ENCODE data around the gene OPN4.
"Not testable (repeated sequence)": the region's sequence is repeated elsewhere in the genome, so short reads cannot be mapped to it uniquely, and the experiment has no call there.

OPN4 gene, protein sequence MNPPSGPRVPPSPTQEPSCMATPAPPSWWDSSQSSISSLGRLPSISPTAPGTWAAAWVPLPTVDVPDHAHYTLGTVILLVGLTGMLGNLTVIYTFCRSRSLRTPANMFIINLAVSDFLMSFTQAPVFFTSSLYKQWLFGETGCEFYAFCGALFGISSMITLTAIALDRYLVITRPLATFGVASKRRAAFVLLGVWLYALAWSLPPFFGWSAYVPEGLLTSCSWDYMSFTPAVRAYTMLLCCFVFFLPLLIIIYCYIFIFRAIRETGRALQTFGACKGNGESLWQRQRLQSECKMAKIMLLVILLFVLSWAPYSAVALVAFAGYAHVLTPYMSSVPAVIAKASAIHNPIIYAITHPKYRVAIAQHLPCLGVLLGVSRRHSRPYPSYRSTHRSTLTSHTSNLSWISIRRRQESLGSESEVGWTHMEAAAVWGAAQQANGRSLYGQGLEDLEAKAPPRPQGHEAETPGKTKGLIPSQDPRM

DNA sequence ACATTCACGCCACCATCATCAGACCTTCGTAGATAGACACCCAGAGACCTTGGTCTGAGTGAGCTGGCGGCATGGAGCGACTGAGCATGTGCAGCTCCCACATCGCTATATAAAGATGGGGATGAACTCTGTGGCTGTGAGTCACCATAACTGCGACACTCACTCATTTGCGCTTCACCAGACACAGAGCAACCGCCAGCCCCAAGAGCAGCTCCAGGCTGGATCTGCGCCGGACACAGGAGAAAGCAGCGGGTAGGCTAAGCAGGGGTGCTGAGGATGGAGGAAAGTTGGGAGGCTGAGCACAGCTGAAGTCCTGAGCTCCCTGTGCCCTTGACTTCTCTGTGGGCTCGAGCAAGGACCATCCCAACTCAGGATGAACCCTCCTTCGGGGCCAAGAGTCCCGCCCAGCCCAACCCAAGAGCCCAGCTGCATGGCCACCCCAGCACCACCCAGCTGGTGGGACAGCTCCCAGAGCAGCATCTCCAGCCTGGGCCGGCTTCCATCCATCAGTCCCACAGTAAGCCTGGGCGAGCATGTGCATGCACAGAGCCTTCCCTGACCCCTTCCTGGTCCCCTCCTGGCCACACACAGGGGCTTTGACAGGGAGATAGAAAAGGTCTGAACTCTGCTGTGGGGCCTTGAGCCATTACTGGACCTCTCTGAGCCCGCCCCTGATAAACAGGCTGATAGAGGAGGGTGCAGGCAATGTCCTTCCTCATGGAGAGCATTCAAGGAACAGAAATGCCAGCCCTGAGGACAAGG lies at the start of gene OPN4:
OPN4 (plus strand) TSS at position 137 of the 762 bp plus-strand sequence; CDS start at position 374, 237 bp downstream.
- DNase-seq, result peak; percentile 37

DNA sequence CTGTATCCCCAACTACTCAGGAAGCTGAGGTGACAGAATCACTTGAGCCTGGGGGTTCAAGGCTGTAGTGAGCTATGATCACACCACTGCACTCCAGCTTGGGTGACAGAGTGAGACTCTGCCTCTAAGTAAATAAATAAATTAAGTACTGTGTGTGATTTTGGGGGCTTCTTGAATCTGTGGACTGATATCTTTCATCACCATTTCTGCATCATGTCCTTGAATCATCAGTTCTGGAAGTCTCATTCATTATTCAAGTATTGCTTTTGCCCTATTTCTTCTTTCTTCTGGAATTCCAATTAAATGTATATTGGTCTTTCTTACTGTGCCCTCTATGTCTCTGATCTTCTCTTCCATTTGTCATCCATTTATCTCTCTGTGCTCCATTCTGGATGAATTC lies 46.7 kb upstream of the OPN4 start:
- DNase-seq, result no peak

DNA sequence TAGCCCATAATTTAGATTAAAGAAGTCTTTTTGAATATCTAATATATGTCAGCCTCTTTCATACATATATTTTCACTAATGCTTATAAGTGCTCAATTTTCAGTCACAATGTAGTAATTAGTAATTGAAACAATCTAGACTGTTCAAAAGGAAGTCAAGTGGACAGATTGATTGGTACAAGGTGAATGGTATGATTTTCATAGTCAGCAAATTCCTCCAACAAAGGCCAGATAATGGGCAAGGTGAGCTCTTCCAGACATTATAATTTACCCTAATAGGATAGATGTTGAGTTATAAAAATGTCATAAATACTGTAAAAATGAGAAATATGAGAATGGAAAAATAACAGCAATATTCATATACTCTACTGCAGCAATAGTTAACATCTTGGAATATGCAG lies 44.4 kb upstream of the OPN4 start:
- no peak for DNase-seq

DNA sequence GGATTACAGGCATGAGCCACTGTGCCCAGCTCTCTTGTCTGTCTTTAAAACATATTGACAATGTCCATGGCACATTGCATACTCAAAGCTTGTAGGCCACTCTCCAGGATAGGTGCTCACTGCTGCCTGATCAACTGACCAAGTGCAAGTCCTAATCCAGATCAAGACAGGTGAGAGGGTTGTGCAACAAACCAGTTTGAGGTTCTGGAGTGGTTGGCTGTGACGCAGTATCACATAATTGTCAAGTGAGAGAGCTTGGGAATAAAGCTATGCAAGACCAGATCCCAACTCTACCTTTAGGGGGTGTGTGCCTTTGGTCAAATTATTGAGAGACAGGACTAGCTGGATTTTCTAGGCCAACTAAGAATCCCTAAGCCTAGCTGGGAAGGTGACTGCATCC lies 43.0 kb upstream of the OPN4 start:
- no peak for DNase-seq

DNA sequence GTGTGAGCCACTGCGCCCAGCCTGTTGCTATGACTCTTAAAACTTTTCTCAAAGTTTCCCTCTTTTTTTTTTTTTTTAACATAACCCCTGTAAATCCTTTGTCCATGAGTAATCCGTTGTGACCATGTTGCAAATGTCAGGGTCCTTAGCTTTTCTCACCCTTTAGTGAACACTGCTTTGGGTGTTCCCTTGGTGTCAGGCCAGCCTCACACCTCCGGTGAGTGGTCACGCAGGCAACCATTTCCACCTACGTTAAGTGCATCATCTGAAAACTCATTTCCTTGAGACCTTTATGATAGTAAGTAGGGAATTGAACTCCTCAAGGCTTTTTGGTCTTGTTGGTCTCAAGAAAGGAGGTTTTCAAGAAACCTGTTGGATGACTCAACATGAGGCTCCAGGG lies 41.3 kb upstream of the OPN4 start:
- DNase-seq, result no peak

DNA sequence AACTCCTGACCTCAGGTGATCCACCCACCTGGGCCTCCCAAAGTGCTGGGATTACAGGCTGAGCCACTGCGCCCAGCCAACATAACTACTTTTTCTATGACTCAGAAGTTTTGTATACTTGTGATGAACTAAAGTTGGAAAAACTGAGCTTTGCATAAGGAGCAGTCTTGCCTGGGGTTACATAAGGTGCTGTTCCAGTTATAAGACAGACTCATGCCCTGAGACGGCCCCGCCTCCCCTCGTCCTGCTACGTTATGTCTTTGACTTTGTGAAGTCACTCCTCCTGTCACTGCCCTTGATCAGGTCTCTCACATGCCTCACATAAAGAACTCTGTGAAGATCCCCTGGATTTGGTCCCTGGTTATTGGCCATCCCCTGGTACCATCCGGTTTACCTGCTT lies 40.4 kb upstream of the OPN4 start:
- DNase-seq, result no peak

DNA sequence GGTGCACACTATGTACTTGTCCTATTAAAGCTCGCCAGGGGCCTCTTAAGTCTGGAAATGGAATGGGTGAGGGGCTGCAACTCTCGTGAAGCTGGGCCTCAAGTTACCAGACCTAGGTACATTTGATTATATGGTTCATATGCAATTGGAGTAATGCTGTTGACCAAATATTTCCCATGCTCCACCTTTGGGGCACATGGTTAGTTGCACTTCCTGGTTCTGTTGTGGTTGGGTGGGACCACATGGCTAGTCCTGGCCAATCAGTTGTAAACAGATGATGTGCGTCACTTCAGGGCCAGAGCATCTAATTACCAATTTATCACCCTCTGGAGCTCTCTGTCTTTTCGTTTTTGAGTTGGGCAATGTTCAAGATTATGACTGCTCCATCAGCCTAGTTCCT lies 39.5 kb upstream of the OPN4 start:
- peak; percentile 11 for DNase-seq

DNA sequence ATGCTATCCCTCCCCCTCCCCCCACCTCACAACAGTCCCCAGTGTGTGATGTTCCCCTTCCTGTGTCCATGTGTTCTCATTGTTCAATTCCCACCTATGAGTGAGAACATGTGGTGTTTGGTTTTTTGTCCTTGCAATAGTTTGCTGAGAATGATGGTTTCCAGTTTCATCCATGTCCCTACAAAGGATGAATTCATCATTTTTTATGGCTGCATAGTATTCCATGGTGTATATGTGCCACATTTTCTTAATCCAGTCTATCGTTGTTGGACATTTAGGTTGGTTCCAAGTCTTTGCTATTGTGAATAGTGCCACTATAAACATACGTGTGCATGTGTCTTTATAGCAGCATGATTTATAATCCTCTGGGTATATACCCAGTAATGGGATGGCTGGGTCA lies 37.1 kb upstream of the OPN4 start:
- not testable (repeated sequence) for DNase-seq

DNA sequence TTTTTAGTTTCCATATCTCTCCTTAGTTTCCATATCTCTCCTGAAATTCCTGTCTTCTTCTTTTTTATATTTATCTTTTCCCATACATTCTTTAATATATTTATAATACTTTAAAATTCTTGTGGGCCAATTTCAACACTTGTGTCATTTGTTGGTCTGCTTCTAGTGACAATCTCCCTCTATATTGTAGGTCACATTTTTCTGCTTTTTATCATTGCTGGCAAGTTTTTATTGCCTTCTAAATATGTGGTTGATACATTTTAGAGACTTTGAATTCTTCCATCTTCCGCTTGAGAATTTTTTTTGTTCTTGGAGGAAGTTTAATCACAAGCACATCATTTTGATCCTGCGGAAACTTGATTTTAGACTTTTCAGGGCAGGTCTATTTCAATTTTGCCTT lies 26.0 kb upstream of the OPN4 start:
- DNase-seq, result no peak

DNA sequence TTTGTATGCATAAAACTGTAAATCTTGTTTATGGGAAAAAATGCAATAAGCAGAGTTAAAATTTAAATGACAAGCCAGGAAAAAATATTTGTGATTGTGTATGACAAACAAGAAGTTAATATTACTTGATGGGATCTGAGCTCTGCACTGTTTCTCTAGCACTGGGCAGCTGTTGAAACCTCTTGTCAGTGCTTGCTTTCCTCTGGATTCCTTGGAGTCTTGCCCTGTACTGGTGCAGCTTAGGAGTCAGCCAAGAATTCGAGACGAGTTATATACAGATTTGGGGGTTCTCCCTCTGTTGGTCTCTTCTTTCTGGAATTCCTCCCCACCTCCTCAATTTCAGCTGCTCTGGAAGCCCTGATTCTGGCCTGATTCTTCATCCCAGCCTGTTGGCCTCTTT lies 24.3 kb upstream of the OPN4 start:
- no peak for DNase-seq

DNA sequence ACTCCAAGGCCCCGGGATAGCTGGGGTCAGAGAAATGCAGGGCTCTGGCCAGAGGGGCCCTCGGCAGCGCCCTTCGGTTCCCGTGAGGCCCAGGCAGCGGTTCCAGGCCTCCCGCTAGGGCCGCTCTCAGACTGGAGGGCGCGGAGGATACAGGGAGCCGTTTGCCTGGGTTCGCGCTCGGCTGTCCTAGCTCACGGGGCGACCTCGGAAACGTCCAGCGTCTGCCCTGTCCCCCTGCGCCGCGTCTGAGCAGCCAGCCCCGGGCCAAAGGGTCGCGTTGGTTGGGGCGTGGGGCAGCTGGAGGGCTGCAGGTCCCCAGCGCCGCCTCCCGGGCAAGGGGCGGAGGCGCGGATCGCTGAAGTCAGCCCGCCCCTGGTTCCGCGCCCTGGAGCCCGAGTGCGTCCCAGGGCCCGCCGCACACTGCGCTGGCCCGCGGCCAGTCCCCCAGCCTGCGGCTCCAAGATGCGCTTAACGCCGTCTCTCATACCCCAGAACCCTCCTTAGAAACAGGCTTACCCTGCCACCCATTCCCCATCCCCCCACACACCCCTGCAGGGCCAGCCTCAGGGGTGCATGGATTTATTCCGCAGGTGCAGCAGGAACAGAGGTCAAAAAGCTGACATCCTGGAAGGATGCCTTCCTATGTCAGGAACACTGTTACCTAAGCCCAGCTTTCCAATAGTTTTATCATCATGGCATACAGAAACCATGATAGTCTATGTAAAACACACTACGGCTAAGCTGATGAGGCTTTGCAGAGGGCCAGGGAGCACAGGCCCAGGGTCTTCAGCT lies 22.1 kb upstream of the OPN4 start:
- peak; percentile 74 for DNase-seq

DNA sequence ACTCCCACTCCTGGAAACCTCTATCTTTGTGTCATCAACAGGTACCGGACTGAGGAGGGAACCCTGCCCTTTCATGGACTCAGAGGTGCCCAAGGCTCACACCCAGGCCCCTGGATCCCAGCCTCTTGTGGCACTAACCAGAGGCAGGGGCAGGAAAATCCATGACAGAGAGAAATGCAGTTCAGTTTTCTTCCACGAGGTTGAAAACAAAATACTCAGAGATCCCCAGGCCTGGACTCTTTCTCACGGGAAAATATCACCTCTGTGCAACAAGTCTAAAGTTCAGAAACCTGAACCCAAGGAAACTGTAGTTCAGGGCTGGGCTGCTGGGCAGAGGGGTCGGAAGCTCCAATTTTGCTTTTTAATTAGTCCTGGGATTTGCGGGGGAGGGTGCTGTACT lies 21.4 kb upstream of the OPN4 start:
- no peak for DNase-seq

DNA sequence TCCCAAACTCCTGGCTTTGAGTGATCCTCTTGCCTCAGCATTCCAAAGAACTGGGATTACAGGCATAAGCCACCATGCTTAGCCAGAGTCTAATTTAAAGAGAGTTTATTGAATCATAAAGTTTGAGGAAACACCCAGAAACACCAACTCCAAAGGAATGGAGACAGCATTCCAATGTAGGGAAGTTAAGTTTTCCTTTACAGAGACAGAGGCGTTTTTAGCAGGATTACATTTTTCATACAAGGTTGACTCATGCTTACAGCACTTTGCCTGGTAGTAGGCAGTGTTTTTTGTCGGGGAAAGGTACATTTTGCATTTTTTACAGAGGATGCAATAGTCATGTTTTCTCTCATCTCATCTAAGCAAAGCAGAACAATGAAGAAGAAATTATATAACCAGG lies 18.9 kb upstream of the OPN4 start:
- no peak for DNase-seq

DNA sequence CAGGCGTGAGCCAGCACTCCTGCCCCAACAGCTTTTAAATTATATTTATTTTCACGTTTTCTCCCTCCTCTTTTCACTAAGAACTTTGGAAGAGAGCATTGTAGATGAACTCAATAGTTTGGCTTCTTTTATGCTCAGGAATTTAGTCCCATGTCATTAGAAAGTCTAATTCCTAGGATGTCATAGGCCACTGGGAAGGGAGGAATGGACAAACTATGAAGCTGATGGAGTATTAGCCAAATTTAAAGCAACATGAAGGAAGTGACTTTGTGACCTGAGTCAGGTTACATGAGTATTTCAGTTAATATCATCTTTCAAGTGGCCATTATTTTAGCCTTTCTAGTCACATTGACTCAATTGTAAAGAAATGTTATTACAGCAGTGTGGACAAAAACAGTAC lies 18.0 kb upstream of the OPN4 start:
- no peak for DNase-seq

DNA sequence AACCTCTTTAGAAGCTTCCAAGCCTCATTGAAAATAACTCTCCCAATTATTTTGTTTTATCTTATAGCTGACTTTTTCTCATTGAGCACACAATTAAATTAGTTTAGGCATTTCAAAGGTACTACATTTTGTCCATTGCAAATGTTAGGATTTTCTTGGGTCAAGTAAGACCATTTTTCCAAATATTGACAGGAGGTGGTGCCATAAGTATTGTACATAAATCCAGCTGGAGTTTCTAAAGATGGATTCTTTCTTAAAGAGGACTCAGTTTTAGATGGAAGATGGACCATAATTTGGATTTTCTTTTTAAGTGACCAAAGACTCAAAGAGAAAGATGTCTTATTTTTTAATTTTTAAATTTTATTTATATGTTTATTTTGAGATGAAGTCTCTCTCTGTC lies 12.3 kb upstream of the OPN4 start:
- DNase-seq, result no peak

DNA sequence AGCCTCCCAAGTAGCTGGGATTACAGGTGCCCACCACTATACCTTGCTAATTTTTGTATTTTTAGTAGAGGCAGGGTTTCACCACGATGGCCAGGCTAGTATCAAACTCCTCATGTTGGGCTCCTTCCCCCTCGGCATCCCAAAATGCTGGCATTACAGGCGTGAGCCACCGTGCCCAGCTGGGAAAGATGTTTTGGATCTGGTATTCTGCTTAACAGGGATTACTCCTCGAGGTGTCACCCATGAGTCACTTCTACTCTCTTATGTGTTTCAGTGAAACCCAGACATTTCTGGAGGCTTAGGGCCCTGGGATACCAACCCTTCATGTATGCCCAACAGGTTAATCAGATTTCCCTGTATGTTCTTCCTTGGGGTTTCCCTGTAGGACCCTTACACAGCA lies 11.8 kb upstream of the OPN4 start:
- no peak for DNase-seq

DNA sequence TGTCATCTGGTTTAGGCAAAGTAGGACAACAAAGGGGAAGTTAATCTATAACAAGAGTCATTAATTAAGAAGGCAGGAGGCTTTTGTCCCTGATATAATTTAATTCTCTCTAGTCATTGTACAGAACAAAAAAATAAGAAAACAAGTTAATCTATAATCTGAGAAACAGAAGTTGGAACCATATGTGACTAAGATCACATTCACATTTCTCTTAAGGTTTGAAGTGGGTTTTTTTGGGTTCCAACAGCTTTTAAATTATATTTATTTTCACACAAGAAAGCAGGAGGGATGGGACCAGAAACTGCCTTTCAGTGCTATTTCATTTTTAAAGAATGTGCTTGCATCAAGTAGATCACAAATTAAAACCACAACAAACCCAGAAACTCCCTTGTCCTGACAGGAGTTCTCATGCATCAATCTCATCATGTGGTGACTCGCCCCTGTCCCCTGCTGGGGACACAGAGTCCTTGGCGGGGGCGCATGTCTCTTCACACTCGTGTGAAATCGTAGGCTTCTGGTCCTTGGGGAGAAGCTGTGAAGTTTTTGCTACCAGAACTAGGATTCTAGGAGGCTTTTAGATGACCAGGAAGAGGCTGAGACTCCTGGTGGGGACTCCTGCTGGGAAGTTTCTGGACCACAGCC lies 10.1 kb upstream of the OPN4 start:
- DNase-seq, result no peak

DNA sequence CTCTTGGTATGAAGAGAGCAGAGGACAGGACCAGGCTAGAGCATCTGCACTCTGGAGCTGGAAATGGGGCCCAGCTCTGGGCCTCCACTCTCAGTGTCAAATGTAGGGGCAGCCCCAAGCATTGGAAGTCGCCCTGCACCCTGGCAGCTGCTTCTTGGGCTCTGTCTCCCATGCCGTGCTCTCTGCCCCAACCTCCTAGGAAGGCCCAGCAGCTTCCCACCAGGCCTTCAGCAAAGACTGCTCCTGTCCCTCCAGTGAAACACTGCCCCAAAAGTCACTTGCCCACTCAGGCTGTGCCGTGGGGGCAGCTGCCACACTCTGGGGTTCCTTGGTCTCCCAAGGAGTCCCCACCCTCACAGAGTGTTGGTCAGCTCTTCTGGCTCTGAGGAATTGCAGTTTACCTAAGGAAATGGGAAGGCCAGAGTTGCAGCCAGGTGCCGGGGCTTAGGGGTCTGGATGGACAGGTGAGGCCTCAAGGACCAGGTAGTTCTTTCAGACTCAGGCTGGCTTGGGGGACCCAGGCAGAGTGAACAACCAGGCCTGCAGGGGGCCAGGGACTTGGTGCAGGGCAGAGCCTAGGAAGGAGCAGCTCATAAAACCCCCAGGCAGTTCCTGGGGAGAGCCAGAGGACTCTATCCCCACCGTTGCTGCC lies 9.4 kb upstream of the OPN4 start:
- no peak for DNase-seq

DNA sequence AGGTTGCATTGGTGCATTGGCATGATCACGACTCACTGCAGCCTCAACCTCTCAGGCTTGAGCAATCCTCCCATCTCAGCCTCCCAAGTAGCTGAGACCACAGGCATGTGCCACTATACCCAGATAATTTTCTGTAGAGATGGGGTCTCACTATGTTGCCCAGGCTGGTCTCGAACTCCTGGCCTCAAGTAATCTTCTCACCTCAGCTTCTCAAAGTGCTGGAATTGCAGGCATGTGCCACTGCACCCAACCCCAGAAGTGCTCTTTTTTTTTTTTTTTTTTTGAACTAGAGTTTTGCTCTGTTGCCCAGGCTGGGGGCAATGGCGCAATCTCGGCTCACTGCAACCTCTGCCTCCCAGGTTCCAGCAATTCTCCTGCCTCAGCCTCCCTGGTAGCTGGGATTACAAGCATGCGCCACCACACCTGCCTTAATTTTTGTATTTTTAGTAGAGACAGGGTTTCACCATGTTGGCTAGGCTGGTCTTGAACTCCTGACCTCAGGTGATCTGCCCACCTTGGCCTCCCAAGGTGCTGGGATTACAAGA lies 8.7 kb upstream of the OPN4 start:
- DNase-seq, result not testable (repeated sequence)

DNA sequence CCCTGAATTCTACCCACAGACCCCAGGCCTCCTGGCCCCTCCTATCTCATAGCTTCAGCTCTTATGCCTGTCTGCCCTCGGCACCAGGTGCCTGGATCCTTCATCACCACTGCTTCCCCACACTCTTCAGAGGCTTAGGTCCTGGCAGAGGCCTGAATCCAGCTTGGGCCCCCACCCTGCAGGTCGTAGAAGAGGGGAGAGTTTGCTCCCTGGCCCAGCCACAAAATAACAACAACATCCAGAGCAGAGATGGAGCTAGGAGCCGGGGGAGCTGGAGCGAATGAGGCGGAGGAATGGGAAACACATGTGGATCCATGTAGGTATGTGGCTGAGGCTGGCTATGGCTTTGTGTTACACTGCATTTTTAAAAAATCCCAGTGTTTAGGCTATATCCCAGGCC lies 7.8 kb upstream of the OPN4 start:
- no peak for DNase-seq

DNA sequence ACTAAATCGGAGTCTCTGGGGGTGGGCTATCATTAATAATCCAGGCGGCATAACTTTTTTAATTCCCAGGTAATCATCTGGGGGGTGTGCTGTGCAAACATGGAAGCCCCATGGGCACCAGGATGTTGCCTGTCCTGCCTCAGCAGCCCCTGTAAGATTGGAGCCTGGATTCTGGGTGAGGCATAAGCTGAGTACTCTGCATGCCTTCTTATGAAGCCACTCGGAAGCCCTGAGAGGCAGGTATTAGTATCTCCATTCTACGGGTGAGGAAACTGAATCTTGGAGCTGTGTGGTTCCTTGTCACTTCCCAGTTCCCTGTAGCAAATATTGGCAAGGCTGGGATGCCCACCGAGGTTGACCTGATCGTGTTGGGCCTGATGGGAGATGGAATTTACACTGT lies 7.4 kb upstream of the OPN4 start:
- DNase-seq, result no peak

All from DMS53 (cell line).